HG02623 (cell line): ENCODE data around the gene CLASP1.
A peak's percentile ranks its signal among the peaks of the same experiment; 100 is the strongest.
"Not testable (repeated sequence)": the region's sequence is repeated elsewhere in the genome, so short reads cannot be mapped to it uniquely, and the experiment has no call there.

Experiments
- ATAC-seq: cut with Tn5 transposase; IDR thresholded peaks from one replicate; pipeline ENCODE4 v1.9.1; 2021; ENCODE audit warnings: moderate library complexity; ENCODE audit not compliant: unreplicated experiment

Gene CLASP1

GRCh38 chr2:121335294-121336290, 313.7 kb downstream of the CLASP1 start:
- ATAC-seq, result no peak

GRCh38 chr2:121334581-121335293, 314.5 kb downstream of the CLASP1 start:
- ATAC-seq, result peak; percentile 8

GRCh38 chr2:121333834-121334558, 315.3 kb downstream of the CLASP1 start:
- peak; percentile 83 for ATAC-seq

GRCh38 chr2:121333231-121333630, 316.0 kb downstream of the CLASP1 start:
- no peak for ATAC-seq

GRCh38 chr2:121331324-121331723, 317.9 kb downstream of the CLASP1 start:
- ATAC-seq, result not testable (repeated sequence)

- ATAC-seq, result no peak
These were observed 318.3 kb downstream of the CLASP1 start for GRCh38 chr2:121330921-121331320.

- no peak for ATAC-seq
These were observed 319.5 kb downstream of the CLASP1 start for GRCh38 chr2:121329786-121330185.

GRCh38 chr2:121326628-121327027, 322.6 kb downstream of the CLASP1 start:
- ATAC-seq, result no peak

- ATAC-seq, result no peak
These were observed 324.7 kb downstream of the CLASP1 start for GRCh38 chr2:121324601-121325000.

- no peak for ATAC-seq
These were observed 327.8 kb downstream of the CLASP1 start for GRCh38 chr2:121321476-121321875.

GRCh38 chr2:121319941-121320340, 329.3 kb downstream of the CLASP1 start:
- no peak for ATAC-seq

GRCh38 chr2:121316986-121317385, 332.3 kb downstream of the CLASP1 start:
- ATAC-seq, result no peak

- not testable (repeated sequence) for ATAC-seq
These were observed 335.6 kb downstream of the CLASP1 start for GRCh38 chr2:121313701-121314100.

- peak; percentile 77 for ATAC-seq
These were observed 339.5 kb downstream of the CLASP1 start for GRCh38 chr2:121309801-121310200.

GRCh38 chr2:121309323-121309722, 339.9 kb downstream of the CLASP1 start:
- no peak for ATAC-seq

- no peak for ATAC-seq
These were observed 342.2 kb downstream of the CLASP1 start for GRCh38 chr2:121307048-121307447.

GRCh38 chr2:121304941-121305340, 344.3 kb downstream of the CLASP1 start:
- ATAC-seq, result no peak

GRCh38 chr2:121303531-121304263, 345.6 kb downstream of the CLASP1 start:
- ATAC-seq, result no peak

GRCh38 chr2:121301190-121301589, 348.1 kb downstream of the CLASP1 start:
- ATAC-seq, result not testable (repeated sequence)

GRCh38 chr2:121298476-121298875, 350.8 kb downstream of the CLASP1 start:
- no peak for ATAC-seq
